GM12864 (cell line): ENCODE results near the gene EXOC3L4.

Experiments
- DNase-seq: peaks from one replicate; pipeline ENCODE4 v3.0.0-alpha.2; 2011; ENCODE audit warnings: low read depth
- H3K4me3 ChIP-seq: 2 replicates; pipeline ENCODE4 v1.5.1; 2011; ENCODE audit warnings: mild to moderate bottlenecking, low read depth, low read length, control low read depth
- CTCF ChIP-seq: IDR thresholded peaks from 2 replicates; pipeline ENCODE4 v1.5.1; 2011; ENCODE audit warnings: low read depth, mild to moderate bottlenecking, moderate library complexity, low read length, control low read depth, inconsistent platforms; ENCODE audit errors: missing control alignments

EXOC3L4 gene

DNA sequence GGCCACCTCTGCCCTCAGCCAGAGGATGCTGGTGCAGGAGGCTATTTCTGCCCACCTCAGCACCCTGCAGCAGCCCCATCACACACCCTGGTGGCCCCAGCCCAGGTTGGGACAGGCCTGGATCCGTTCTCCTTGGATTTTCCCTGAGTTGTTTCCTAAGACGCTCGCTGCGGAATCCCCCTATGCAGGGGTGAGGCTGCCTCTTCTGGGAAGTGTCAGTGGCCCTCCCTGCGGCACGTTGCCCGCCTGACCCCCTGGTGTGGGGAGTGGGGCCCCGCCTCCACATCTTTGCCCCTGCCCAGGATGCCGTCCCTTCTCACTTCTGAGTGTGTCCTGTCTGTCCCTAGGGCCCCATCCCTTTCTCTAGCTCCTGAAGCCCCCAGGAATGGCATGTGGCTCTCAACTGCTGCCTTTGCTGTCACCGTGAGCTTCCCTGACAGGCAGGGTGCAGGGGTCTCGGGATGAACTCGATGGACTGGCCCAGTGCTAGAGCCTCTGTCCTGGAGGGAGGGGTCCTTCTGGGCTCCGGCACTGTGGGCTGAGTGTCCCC is 594 bp upstream of the EXOC3L4 start:
- DNase-seq = no peak
- TF ChIP-seq CTCF = no peak
- H3K4me3 ChIP-seq = no peak overlapping the region

- no peak overlapping the region for H3K4me3 ChIP-seq
- no peak for DNase-seq
- no peak for TF ChIP-seq CTCF
Observed at GRCh38 chr14:103095210-103095778, 769 bp downstream of the EXOC3L4 start.

- DNase-seq = no peak
- TF ChIP-seq CTCF = no peak
- H3K4me3 ChIP-seq = no peak overlapping the region
Observed at GRCh38 chr14:103096387-103096786, 1.9 kb downstream of the EXOC3L4 start.

DNA sequence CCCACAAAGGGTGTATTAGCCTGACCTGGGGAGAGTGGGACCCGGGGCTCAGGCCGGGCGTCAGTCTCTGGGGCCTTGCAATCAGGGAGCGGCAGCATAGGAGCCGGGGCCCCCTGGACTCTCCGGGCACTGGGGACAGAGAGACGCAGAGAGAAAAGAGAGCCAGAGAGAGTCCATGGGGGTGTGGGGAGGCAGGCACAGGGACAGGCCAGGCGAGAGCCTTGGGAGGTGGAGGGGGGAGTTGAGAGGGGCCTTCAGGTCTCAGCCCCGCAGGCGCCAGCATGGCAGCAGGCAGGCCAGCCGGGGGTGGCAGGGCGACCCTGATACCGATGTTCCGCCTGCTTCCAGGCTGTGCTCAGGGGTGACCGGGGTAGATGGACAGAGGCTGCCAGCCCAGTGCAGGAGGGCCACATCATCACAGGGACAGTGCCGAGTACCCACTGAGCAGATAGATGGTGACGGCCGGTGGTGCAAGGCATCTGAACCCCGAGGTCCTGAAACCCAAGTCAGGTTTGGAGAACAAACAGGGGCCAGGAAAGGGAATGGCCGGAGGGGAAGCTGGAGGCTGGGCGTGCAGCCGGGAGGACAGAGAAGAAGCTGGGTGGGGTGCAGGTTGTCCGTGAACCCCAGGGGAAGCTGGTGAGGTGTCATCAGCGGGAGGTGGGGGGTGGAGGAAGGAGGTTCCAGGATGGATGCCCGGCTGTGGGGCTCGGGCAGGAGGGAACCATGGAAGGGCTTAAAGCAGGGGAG is 2.9 kb downstream of the EXOC3L4 start:
- no peak for TF ChIP-seq CTCF
- DNase-seq = no peak
- H3K4me3 ChIP-seq = no peak overlapping the region

- no peak overlapping the region for H3K4me3 ChIP-seq
- no peak for DNase-seq
- TF ChIP-seq CTCF = no peak
Observed at GRCh38 chr14:103097994-103098957, 3.8 kb downstream of the EXOC3L4 start.

DNA sequence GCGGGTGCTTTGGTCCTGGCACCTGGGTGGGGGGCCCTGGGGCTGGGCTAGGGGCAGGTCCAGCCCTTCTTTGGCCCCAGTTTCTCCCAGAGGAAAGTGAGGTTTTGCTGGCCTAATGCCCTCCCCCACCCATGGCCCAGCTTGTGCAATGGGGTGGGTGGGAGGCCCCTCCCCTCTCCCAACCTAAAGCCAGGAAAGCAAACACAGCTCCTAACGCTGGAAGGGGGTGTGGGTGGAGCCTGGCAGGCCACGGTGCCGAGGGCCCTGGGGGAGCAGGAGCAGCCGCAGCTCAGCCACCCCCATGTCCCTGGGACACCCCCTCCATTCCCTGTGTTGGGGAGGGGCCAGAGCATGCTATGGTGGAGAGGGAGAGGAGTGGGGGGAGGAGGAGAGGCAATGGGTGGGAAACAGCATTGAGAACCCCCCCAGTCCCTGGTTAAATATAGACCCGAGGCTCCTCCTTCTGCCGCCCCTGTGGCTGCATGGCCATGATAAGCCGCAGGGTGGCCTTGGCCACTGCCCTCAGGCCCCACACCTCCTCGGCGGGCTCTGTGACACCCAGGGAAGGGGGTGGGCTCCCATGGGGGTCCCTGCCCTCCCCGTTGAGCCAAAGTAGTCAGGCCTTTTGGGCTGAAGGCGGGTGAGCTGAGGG is 4.7 kb downstream of the EXOC3L4 start:
- H3K4me3 ChIP-seq = no peak overlapping the region
- DNase-seq = no peak
- TF ChIP-seq CTCF = no peak
